Amniotic epithelial cell (primary cell): ENCODE measurements around the gene NUDT13.
"Not testable (repeated sequence)": the region's sequence is repeated elsewhere in the genome, so short reads cannot be mapped to it uniquely, and the experiment has no call there.

Source experiments
- DNase-seq: peaks from one replicate; pipeline ENCODE4 v3.0.0-alpha.2; 2010; ENCODE audit warnings: low read depth

The NUDT13 gene

DNA sequence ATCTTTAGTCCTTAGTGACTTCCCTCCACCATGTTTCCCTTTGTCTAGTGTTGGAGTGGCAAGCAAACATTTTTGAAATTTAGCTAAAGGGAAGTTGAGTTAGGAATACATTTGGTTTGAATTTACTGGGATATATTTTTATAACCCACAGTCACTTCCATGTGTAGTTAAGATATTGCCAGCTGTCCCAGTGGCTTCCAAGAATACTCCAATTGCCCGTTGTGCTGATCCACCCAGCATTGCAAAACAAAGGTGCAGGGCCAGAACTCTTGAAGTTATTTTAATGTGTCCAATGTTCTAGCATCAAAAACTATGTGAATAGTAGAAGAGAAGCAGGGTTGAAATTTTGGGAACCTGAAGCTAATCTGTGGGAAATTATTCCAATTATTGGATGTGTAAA lies 11.1 kb upstream of the NUDT13 start:
- no peak for DNase-seq

DNA sequence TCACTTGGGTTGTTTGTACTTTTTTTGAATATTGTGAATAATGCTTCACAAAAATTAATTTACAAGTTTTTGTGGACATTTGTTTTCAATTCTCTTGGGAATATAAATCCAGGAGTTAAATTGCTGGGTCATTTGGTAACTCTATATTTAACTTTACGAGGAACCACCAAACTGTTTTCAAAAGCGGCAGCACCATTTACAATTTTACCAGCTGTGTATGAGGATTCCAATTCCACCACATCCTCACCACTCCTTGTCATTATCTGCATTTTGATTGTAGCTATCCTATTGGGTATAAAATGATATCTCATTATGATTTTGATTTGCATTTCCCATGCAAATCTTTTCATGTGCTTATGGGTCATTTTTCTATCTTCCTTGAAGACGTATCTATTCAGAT lies 4.0 kb upstream of the NUDT13 start:
- no peak for DNase-seq

DNA sequence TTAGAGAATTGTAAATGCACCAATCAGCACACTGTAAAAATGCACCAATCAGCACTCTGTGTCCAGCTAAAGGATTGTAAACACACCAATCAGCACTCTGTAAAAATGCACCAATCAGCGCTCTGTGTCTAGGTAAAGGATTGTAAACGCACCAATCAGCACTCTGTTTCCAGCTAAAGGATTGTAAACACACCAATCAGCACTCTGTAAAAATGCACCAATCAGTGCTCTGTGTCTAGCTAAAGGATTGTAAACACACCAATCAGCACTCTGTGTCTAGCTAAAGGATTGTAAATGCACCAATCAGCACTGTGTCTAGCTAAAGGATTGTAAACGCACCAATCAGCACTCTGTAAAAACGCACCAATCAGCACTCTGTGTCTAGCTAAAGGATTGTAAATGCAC lies 1.0 kb upstream of the NUDT13 start:
- not testable (repeated sequence) for DNase-seq

DNA sequence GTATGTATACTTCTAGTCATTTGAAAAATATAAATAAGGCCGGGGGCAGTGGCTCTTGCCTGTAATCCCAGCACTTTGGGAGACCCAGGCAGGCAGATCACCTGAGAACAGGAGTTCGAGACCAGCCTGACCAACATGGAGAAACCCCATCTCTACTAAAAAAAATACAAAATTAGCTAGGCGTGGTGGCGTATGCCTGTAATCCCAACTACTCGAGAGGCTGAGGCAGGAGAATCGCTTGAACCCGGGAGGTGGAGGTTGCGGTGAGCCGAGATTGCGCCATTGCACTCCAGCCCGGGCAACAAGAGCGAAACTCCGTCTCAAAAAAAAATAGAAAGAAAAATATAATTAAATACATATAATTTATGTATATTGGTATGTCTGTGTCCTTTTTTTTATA lies 1.8 kb downstream of the NUDT13 start:
- not testable (repeated sequence) for DNase-seq

DNA sequence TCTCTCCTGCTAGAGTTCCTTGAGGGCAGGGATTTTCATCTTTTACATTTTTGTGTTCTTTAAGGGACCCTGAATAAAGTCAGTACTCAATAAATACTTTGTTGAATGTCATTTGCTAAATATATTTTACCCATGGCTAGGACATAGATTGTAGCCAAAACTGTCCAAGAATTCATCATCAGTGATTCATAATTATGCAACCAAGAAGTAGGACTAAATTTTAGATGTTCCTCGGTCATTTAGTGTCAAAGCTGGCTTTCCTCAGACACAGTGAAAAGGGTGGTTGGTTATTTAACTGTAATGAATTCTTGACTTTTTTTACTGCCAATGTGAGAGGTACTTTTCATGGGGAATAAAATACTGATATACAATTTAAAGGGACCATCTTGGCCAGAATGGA lies 3.3 kb downstream of the NUDT13 start:
- peak; percentile 9 for DNase-seq

DNA sequence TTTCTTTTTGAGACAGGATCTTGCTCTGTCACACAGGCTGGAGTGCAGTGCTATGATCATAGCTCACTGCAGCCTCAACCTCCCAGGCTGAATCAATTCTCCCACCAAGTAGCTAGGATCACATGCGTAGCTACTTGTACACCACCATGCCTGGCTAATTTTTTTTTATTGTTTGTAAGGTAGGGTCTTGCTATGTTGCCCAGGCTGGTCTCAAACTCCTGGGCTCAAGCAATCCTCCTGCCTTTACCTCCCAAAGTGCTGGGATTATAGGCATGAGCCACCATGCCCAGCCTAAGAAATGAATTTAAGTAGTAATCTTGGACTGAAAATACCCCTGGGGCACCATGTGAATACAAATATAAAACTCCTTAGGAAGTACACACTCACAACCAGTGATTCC lies 5.8 kb downstream of the NUDT13 start:
- DNase-seq: no peak

DNA sequence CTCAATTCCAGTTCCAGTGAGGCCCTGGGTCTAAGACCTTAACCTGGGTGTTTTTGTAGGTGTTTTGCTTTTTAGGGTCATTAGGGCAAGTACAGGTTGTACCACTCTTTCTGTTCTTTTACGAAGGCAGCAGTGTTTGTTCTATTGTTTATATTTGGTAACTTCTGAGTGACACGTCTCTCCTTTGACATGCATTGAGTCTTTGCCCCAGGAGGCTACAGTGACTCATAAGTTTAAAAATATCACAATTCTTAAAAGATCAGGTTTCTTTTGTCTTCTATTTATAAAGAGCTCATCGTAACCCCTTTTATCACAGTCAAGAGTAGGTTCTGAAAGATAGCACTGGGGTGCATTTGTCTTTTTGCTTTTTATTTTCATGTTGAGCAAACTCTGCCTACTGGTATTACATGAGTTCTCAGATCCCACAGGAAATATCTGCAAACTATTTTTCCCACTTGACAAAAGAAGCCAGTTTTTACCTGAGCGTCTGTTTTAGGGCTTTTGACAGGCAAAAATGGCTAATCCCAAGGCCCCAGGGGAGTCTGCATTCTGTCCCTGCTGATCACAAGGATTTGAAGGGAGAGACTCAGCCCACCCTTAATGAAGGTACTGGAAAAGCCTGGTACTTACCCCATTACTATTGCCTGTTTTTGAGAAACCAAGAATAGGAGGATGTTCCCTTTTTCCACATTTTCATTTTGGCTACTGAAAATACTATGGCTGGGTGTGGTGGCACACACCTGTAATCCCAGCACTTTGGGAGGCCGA lies 7.9 kb downstream of the NUDT13 start:
- DNase-seq: peak; percentile 61

DNA sequence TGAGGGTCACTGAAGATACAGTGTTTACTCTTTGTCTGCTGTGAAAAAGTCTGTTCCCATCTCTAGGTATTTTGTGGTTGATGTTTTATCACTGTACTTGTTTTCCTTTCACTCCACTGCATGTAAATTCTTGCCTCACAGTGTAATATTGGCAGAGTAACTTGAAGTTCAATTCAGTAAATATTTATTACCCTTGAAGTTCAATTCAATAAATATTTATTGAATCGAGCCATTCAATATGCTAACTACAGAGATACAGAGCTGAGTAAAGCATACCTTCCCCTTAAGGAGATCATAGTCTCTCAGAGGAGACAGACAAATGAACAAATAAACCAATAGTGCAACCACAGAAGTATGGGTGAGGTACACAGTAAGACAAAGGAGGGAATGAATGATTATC lies 9.2 kb downstream of the NUDT13 start:
- no peak for DNase-seq

DNA sequence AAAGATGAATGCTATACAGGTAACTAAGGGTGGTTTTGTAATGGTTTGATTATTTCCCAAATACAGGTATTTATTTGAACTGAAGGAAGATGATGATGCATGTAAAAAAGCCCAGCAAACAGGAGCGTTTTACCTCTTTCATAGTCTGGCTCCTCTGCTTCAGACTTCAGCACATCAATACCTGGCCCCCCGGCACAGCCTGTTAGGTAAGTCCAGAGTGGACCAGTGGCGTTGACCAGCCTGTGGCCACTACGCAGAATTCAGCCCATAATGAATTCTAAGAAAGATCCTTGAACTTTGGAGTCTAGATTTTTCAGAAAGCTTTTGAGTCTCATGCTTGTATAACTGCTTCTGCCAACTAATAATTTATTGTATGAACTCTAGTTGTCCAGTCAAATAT lies 9.7 kb downstream of the NUDT13 start:
- DNase-seq: no peak

DNA sequence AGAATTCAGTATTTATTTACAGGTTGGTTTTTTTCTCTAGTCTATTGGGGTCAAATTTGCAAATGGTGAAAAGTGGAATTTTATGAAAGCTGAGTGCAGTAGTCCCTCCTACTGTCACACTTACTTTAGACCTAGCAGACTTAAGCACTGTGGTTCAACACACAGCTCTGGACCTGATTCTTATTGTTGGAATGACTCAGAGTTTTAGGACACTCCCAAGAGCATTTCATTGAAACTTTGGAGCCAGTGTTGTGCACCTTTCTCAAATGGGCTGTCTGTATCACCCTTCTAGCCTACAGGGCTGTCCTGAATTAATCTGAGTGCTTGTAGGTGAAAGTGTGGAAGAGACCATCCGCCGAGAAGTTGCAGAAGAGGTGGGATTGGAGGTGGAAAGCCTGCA lies 16.1 kb downstream of the NUDT13 start:
- DNase-seq: no peak

DNA sequence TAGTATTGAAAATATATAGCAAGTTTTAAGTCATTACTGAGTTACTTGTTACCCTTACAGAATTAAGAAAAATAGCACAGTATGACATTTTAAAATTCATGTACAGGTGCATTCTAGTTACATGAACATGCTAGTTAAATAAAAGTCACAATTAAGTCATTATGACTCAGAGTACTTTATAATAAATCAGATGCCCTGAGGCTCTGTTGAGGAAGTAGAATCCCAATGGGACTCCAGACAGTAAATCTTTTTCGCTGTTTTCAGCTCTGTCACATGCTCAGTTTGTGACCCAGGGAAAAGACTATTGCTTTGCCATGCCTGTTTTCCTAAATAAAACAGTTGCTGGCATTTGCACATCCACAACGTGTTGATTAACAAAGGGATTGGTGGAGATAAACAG lies 21.0 kb downstream of the NUDT13 start:
- no peak for DNase-seq

DNA sequence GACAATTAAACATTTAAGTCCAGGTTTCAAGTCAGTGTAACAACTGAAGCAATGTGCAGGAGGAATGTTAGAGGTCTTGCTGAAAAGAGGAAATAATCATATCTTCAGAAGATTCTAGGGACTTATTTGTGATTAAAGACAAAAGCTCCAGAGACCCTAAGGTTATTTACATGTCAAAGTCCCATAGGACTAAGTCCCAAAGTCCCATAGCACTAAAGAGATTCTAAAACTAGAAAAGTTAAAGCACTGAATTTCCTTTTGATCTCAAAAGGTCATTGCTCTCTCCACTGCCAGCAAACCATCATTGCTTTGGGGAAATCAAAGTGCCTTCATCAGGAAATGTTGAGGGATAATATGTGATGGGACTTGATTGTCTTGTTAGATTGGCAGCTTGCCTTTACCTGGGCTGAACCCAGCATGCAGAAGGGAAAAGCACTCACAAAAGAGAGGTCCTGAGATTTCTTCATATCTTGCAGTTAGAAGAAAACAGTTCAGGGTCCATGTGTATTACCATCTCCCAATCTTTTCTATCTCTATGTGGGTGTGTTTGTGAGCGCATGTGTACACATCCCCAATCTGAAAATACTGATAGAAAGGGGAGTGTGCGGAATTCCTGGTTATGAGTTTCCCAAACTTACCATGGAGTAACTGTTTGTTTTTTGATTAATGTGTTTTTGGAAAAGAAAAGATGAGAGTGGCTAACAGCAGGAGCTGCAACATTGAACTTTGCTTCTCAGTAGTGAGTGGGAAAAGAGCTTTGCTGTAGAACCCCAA lies 21.8 kb downstream of the NUDT13 start:
- no peak for DNase-seq

DNA sequence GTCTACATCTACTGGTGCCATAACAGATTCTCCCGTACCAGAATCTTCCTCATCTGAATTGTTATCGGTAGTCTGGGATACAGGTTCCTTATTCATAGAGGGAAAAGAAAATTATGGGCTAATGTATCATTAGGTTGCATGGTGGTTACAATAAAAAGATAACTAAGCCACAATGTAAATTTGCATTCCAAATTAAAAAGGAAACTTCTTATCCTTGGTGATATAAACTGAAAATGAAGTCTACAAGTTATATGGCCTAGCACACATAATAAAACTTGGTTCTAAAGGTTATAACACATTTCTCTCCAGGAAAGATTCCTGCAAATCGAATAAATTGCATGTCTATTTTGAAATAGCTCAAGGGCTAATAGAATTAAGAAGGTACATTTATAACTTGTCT lies 24.5 kb downstream of the NUDT13 start:
- no peak for DNase-seq

DNA sequence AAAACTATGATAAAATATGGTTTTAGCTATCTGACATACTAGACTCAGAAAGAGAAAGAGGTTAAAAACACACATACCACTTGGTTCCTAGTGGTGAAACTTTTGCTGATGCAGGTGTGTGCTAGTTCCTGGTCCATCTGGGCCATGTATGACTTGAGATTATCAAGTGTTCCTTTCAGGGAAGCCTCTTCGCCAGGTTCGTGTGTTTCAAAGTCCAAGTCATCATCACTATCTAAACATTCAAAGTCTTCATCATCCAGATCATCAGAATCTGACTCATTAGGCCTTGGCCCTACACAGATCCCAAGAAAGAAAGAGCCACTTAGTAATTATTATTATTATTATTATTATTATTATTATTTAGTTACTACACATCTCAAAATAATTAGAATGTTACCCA lies 26.4 kb downstream of the NUDT13 start:
- DNase-seq: peak; percentile 42

DNA sequence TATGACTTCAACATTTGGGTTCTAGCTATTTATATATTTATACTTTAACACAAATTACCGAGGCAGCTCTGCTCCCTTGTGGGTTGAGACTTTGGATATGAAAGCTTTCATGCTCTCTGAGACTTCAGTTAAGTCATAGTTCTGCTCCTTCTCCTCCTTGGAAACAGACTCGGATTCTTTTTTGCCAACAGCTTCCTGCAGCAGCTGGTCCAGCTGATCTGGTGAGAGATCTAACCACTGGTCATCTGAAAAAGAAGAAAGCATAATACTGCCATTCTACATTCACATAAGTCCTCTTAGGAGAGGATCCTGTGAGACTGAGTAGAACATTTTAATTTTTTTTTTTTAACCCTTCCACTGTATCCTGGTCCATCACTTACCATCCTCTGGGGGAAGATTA lies 29.0 kb downstream of the NUDT13 start:
- no peak for DNase-seq

DNA sequence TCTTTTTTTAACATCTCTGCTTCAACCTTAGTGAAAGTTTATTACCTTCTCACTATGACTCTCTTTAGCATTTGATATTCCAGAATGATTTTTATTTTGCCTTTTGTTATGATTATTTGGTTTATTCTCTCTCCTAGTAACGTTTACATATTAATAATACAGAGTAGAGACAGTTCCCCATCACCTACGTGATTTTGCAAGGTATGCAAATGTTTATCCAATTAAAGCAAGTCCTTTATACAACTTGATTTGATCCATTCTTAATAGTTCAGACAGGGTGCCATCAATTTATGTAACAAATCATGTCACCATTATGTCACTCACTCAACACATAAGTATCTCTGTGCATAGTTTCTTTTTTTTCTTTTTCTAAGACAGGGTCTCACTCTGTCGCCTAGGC lies 31.3 kb downstream of the NUDT13 start:
- no peak for DNase-seq

DNA sequence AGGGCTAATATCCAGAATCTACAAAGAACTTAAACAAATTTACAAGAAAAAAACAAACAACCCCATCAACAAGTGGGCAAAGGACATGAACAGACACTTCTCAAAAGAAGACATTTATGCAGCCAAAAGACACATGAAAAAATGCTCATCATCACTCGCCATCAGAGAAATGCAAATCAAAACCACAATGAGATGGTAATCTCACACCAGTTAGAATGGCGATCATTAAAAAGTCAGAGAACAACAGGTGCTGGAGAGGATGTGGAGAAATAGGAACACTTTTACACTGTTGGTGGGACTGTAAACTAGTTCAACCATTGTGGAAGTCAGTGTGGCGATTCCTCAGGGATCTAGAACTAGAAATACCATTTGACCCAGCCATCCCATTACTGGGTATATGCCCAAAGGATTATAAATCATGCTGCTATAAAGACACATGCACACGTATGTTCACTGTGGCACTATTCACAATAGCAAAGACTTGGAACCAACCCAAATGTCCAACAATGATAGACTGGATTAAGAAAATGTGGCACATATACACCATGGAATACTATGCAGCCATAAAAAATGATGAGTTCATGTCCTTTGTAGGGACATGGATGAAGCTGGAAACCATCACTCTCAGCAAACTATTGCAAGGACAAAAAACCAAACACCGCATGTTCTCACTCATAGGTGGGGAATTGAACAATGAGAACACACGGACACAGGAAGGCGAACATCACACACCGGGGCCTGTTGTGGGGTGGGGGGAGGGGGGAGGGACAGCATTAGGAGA lies 40.6 kb downstream of the NUDT13 start:
- not testable (repeated sequence) for DNase-seq

DNA sequence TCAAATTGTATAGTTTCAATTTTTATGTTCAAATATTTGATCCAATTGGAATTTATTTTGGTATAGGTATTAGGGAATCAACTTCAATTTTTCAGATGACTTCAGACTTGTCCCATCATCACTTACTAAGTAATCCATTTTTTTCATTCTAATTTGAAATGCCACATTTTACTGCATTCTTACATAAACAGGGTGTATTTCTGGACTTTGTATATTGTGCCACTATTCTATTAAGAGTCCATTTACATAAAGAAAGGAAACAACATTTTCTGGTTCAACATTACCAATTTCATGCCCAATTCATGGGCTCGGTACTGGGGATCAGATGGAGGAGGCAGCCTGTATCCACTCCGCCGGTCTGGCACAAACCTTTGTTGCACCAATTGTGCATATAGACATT lies 41.8 kb downstream of the NUDT13 start:
- DNase-seq: no peak

DNA sequence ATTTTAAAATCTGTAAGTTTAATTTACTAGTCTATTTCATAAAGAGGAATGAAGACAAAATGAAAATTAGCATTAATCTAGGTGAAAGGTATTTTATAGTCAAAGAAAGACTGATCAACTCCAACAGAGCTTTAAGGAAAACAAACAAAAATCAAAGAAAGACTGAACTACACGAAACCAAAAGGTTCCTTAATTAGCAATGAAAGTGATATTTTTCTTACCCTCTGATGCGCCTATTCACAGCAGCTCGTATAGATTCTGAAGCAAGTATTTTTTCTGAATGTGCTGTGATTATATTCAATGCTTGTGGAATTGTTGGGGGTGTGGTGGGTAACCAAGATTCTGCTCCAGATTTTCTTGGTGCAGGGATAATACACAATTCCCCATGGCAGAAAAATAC lies 45.8 kb downstream of the NUDT13 start:
- no peak for DNase-seq

DNA sequence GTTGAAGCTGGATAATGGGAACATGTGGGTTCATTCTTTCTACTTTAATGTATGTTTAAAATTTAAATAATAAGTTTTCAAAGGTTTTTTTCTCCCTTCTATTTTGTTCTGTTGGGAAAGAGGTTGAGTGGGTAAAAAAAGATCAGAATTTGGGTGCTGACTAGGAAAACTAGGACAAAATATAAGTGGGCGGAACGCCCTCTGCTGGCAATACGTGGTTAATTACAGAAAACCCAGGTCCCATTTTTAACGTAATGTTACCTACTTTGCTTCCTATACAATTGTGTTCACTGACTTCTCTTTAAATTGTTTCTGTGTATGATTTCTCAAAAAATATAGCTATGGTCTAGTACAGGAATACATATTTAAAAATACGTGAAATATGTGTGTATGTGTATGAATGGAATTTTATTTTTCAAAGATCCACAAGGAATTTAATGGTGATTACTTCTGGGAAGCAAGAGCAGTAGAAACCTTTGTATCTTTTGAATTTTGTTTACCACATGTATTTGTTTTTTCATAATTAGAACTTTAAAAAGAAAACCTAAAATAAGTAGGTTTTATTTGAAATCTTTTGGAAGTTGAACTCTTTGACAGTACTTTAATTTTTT lies 48.9 kb downstream of the NUDT13 start:
- DNase-seq: peak; percentile 40

DNA sequence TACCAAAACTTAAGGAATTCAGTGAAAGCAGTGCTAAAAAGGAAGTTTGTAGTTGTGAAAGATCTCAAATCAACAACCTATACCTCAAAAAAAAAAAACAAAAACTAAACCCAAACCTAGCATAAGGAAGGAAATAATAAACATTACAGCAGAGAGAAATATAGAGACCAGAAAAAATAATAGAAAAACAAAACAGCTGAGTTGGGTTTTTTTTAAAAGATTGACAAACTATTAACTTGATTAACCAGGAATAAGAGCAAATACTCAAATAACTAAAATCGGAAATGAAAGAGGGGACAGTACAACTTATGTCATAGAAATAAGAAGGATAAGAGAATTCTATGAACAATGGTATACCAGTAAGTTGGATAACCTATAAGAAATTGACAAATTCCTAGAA lies 50.8 kb downstream of the NUDT13 start:
- no peak for DNase-seq

DNA sequence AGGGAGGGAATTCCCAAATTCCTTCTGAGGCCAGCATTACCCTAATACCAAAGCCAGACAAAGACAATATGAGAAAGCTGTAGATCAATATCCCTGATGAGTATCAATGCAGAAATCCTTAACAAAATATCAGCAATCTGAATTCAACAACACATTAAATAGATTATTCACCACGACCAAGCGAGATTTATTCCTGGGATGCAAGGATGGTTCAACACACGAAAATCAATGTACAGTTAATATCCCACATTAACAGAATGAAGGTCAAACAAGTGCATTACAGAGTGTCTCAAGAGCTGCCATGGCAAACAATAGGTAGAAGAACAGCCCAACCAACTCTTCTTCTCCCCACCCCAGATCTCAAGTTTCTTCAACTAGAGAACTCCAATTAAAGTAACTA lies 51.4 kb downstream of the NUDT13 start:
- no peak for DNase-seq

DNA sequence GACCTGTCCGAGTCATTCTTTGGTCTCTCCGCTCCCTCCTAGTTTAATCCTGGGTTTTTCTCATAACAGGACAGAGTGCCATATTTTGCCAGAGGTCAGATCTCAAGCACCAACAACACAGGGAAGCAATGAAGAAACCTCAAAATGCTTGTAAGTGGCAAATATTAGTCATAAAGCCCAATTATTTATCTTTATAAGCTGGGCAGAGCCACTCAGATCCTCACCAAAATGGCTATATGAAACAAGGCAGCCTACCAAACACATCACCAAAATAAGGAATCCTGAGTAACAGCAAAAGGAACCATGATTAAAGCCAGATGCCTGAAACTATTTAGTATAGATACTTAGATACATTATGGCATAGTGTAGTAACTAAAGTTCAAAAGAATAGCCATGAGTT lies 52.8 kb downstream of the NUDT13 start:
- DNase-seq: peak; percentile 16
